Natural killer cell treated with Interleukin-12 subunit alpha and Interleukin-12 subunit beta and Interleukin-15 and Interleukin-18, amount 100 ng/mL, for 72 hours (primary cell): ENCODE data around the gene AGBL4. TPM values are rescaled to one million over a fixed set of nuclear protein-coding genes. Genes with fewer than 3 reads are reported as not detected.
A peak's percentile ranks its signal among the peaks of the same experiment; 100 is the strongest.
"Not testable (repeated sequence)": the region's sequence is repeated elsewhere in the genome, so short reads cannot be mapped to it uniquely, and the experiment has no call there.

Source experiments
- ATAC-seq, 2 donors: fragments of 150-1000 bp; cut with Tn5 transposase in 1 of 2; sonication (Bioruptor Pico), chemical (Tn5 transposase) in 1 of 2; 2 replicates each; pipeline ENCODE4 v1.10.0; 2021
- DNase-seq: peaks from one replicate; pipeline ENCODE4 v3.0.0; 2022; ENCODE audit warnings: low spot score
- H3K27ac Mint-ChIP-seq, 2 donors: 1 replicate in 1 of 2; 2 replicates in 1 of 2; pipeline ENCODE4 v1.8.0; 2022; ENCODE audit warnings: mixed read lengths in 2 of 2, mild to moderate bottlenecking in 1 of 2, moderate library complexity in 1 of 2
- H3K27me3 Mint-ChIP-seq, 2 donors: 1 replicate in 1 of 2; 2 replicates in 1 of 2; pipeline ENCODE4 v1.8.0; 2022; ENCODE audit warnings: mixed read lengths in 2 of 2
- H3K36me3 Mint-ChIP-seq: one replicate; pipeline ENCODE4 v1.8.0; 2022; ENCODE audit warnings: mixed read lengths
- H3K4me1 Mint-ChIP-seq, 2 donors: 1 replicate in 1 of 2; 2 replicates in 1 of 2; pipeline ENCODE4 v1.8.0; 2022; ENCODE audit warnings: low read depth in 2 of 2, mixed read lengths in 2 of 2, mild to moderate bottlenecking in 1 of 2
- H3K4me3 Mint-ChIP-seq: one replicate; pipeline ENCODE4 v1.8.0; 2022; ENCODE audit warnings: mixed read lengths
- H3K9me3 Mint-ChIP-seq: 2 replicates; pipeline ENCODE4 v1.8.0; 2022; ENCODE audit warnings: mixed read lengths
- total RNA-seq, 2 donors: library from RNA; stranded (reverse); gene quantifications; one replicate each; pipeline ENCODE4 v1.2.3, GENCODE V29; 2022

Gene AGBL4
- under 1 TPM in 1 of 2 donors, not detected in 1; 0.19 TPM for total RNA-seq

DNA sequence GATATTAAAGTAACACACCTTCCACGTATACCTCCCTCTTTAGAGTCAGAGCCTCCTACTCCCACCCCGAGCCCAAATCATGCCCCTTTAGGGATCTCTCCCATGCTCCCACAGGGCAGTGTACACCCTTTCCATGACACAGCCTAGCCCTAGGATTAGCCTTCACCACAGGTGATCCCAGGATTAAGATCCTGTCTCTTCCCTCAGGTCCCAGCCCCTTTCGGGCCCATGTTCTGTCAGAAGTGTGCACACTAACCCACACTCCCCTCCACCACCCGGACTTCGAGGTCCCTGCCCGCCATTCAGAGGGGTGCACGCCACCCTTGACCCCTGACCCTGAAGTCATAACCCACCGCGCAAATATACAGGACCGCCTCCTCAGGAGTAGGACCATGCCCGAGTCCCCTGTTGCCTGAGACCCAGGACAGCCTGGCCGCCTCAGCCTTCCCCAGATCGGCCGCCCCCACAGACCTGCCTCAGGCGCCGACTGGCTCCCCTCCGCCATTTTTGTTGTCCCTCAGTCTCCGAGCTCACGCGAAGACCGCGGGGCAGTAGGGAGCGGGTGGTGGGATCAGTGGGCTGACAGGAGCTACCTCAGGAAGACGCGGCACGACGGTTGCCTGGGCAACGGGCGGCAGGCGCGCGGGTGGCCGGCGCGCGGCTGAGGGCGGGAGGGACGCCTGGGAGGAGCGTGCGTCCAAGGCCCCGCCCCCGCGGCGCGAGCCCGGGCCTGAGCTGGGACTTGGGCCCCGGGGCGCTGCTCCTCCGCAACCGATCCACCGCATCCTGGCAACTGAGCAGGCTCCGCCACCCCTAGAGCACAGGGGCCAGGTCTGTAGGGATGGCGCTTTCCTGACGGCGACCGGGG, at the start of gene AGBL4:
Gene AGBL4 (minus strand): TSS at position 663 of the 868 bp plus-strand sequence.
- Mint-ChIP-seq H3K4me1 (peaks cover 4 to 5% of the 10 kb centered on the region in 2 donors), H3K27me3 (peaks cover 13 to 18% of the 10 kb centered on the region in 2 donors), H3K27ac (no peak within 1 kb of the TSS), H3K36me3 (peaks cover 4% of the 10 kb centered on the region), H3K9me3 (peaks cover 9% of the 10 kb centered on the region), H3K4me3 (peak within 1 kb of the TSS; percentile 10)
- ATAC-seq: peak; percentile 56 to 64
- DNase-seq: no peak

DNA sequence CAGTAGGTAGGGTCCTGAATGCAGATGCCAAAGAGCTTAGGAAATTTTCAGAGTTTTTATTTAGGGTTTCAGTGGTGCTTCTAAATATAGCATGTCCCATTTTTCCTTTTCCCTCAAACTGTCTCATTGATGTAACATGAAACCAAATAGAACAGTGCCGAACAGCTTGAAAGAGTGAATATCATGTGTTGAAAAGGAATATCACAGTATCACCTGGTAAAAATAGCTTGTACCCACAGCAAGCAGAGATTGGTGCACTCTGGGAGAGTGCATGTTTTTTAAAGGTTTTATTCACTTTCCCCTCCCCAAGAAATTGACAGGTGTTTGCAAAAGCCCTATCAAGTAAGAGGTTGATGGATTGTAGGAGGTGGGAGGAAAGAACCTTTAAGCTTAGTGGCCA, 43.1 kb upstream of the AGBL4 start:
- Mint-ChIP-seq H3K36me3 (no peaks in the 10 kb centered on the region), H3K27me3 (peaks cover 3 to 7% of the 10 kb centered on the region in 2 donors), H3K4me1 (no peaks in the 10 kb centered on the region), H3K9me3 (peaks cover 2% of the 10 kb centered on the region), H3K4me3 (no peak overlapping the region), H3K27ac (no peak overlapping the region)
- DNase-seq: no peak
- no peak for ATAC-seq

GRCh38 chr1:50060279-50060678, 36.5 kb upstream of the AGBL4 start:
- DNase-seq (no peak), ATAC-seq (no peak)
- Mint-ChIP-seq H3K27me3 (peaks cover 0 to 7% of the 10 kb centered on the region in 2 donors), H3K4me3 (no peak overlapping the region), H3K4me1 (no peaks in the 10 kb centered on the region), H3K27ac (no peak overlapping the region), H3K36me3 (no peaks in the 10 kb centered on the region), H3K9me3 (peaks cover 2% of the 10 kb centered on the region)

DNA sequence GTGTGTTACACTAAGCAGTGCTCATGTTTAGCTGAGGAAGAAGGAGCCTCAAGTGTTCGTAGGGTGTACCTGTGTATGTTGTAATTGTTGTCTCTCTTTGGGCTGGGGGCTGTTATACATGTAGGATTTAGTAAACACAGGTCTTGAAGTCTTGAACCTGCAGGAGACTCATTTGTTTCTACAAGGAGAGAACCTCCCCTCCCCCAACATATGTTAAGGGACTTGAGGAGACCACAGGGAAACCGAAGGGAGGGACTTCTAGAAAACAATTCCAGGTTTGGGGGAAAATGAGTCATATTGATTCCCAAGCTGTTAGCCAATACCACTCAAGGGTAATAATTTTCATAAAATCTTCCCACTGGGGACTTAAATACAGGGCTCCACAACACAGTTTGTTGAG, 25.0 kb upstream of the AGBL4 start:
- no peaks in the 10 kb centered on the region for H3K9me3 Mint-ChIP-seq
- no peak for ATAC-seq
- no peak for DNase-seq
- H3K27me3 Mint-ChIP-seq: peaks cover 20 to 25% of the 10 kb centered on the region in 2 donors
- H3K36me3 Mint-ChIP-seq: no peaks in the 10 kb centered on the region
- no peaks in the 10 kb centered on the region for H3K4me1 Mint-ChIP-seq
- H3K27ac Mint-ChIP-seq: no peak overlapping the region
- no peak overlapping the region for H3K4me3 Mint-ChIP-seq

GRCh38 chr1:50047916-50048694, 24.4 kb upstream of the AGBL4 start:
- H3K27me3 Mint-ChIP-seq: peaks cover 25% of the 10 kb centered on the region in 2 donors
- no peaks in the 10 kb centered on the region for H3K36me3 Mint-ChIP-seq
- no peaks in the 10 kb centered on the region for H3K4me1 Mint-ChIP-seq
- ATAC-seq (peak in 1 of 2 donors; percentile 38), DNase-seq (no peak)
- no peak overlapping the region for H3K27ac Mint-ChIP-seq
- no peaks in the 10 kb centered on the region for H3K9me3 Mint-ChIP-seq
- H3K4me3 Mint-ChIP-seq: no peak overlapping the region

GRCh38 chr1:50038237-50038809, 14.6 kb upstream of the AGBL4 start:
- Mint-ChIP-seq H3K4me3 (no peak overlapping the region), H3K27ac (no peak overlapping the region), H3K36me3 (peaks cover 6% of the 10 kb centered on the region), H3K4me1 (no peaks in the 10 kb centered on the region), H3K9me3 (peaks cover 5% of the 10 kb centered on the region), H3K27me3 (peaks cover 5 to 13% of the 10 kb centered on the region in 2 donors)
- DNase-seq (no peak), ATAC-seq (no peak)

- DNase-seq (no peak), ATAC-seq (no peak)
- Mint-ChIP-seq H3K4me3 (no peak overlapping the region), H3K4me1 (peaks cover 4 to 5% of the 10 kb centered on the region in 2 donors), H3K27ac (no peak overlapping the region), H3K27me3 (peaks cover 10 to 13% of the 10 kb centered on the region in 2 donors), H3K36me3 (peaks cover 4% of the 10 kb centered on the region), H3K9me3 (peaks cover 6% of the 10 kb centered on the region)
Measured at GRCh38 chr1:50027794-50028193, 4.0 kb upstream of the AGBL4 start.

- Mint-ChIP-seq H3K4me1 (no peaks in the 10 kb centered on the region), H3K27me3 (no peaks in the 10 kb centered on the region), H3K36me3 (no peaks in the 10 kb centered on the region), H3K4me3 (no peak overlapping the region), H3K9me3 (peaks cover 26% of the 10 kb centered on the region), H3K27ac (no peak overlapping the region)
- ATAC-seq (no peak), DNase-seq (no peak)
Measured at GRCh38 chr1:49995734-49996133, 28.0 kb downstream of the AGBL4 start.

- Mint-ChIP-seq H3K4me1 (no peaks in the 10 kb centered on the region), H3K4me3 (no peak overlapping the region), H3K27ac (no peak overlapping the region), H3K27me3 (no peaks in the 10 kb centered on the region), H3K36me3 (no peaks in the 10 kb centered on the region), H3K9me3 (peaks cover 6% of the 10 kb centered on the region)
- DNase-seq (no peak), ATAC-seq (no peak)
Measured at GRCh38 chr1:49971088-49971487, 52.7 kb downstream of the AGBL4 start.

- Mint-ChIP-seq H3K36me3 (no peaks in the 10 kb centered on the region), H3K4me1 (no peaks in the 10 kb centered on the region), H3K27ac (no peak overlapping the region), H3K9me3 (peaks cover 7% of the 10 kb centered on the region), H3K27me3 (peaks cover 0 to 7% of the 10 kb centered on the region in 2 donors), H3K4me3 (no peak overlapping the region)
- DNase-seq (no peak), ATAC-seq (no peak)
Measured at GRCh38 chr1:49951385-49951784, 72.4 kb downstream of the AGBL4 start.

DNA sequence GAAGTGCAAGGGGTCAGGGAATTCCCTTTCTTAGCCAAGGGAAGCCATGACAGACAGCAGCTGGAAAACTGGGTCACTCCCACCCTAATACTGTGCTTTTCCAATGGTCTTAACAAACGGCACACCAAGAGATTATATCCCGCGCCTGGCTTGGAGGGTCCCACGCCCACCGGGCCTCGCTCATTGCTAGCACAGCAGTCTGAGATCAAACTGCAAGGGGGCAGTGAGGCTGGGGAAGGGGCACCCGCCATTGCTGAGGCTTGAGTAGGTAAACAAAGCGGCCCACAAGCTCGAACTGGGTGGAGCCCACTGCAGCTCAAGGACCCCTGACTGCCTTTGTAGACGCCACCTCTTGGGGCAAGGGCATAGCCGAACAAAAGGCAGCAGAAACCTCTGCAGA, 108.5 kb downstream of the AGBL4 start:
- not testable (repeated sequence) for ATAC-seq, DNase-seq, H3K27ac Mint-ChIP-seq, H3K27me3 Mint-ChIP-seq, H3K4me3 Mint-ChIP-seq, H3K4me1 Mint-ChIP-seq
- peaks cover 23% of the 10 kb centered on the region for H3K9me3 Mint-ChIP-seq
- H3K36me3 Mint-ChIP-seq: peaks cover 13% of the 10 kb centered on the region

- Mint-ChIP-seq H3K9me3 (peaks cover 13% of the 10 kb centered on the region), H3K4me3 (no peak overlapping the region), H3K27ac (no peak overlapping the region), H3K36me3 (peaks cover 5% of the 10 kb centered on the region), H3K4me1 (no peaks in the 10 kb centered on the region), H3K27me3 (no peaks in the 10 kb centered on the region)
- ATAC-seq (no peak), DNase-seq (no peak)
Measured at GRCh38 chr1:49906365-49906764, 117.4 kb downstream of the AGBL4 start.

- peaks cover 28% of the 10 kb centered on the region for H3K9me3 Mint-ChIP-seq
- no peak overlapping the region for H3K4me3 Mint-ChIP-seq
- H3K27ac Mint-ChIP-seq: no peak overlapping the region
- no peaks in the 10 kb centered on the region for H3K36me3 Mint-ChIP-seq
- H3K4me1 Mint-ChIP-seq: no peaks in the 10 kb centered on the region
- no peak for ATAC-seq
- H3K27me3 Mint-ChIP-seq: no peaks in the 10 kb centered on the region
- no peak for DNase-seq
Measured at GRCh38 chr1:49864581-49864980, 159.2 kb downstream of the AGBL4 start.

DNA sequence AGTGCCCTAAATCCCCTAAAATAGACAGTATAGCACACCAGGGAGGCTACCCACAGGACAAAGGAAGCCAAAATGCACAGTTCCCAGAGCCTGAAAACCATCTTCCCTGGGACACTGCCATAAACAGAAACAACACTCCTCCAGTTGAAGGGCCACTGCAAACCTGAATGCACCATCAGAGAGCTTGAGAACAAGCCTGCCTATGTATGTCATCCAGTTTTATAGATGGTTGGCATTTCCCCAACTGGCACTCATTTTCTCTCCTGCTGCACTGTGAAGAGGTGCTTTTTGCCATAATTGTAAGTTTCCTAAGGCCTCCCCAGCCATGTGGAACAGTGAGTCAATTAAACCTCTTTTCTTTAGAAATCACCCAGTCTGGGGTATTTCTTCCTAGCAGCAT, 169.0 kb downstream of the AGBL4 start:
- no peak for DNase-seq
- H3K4me3 Mint-ChIP-seq: no peak overlapping the region
- H3K27ac Mint-ChIP-seq: no peak overlapping the region
- peaks cover 7% of the 10 kb centered on the region for H3K9me3 Mint-ChIP-seq
- H3K27me3 Mint-ChIP-seq: no peaks in the 10 kb centered on the region
- no peak for ATAC-seq
- H3K4me1 Mint-ChIP-seq: no peaks in the 10 kb centered on the region
- no peaks in the 10 kb centered on the region for H3K36me3 Mint-ChIP-seq
